Immature natural killer cell (primary cell): ENCODE data around the gene LSAMP. TPM values are rescaled to one million over a fixed set of nuclear protein-coding genes. Genes with fewer than 3 reads are reported as not detected.

Source experiments
- DNase-seq, 3 donors: peaks; one replicate each; pipeline ENCODE4 v3.0.0; 2022; ENCODE audit warnings: mixed read lengths in 1 of 3
- H3K27ac Mint-ChIP-seq, 6 donors: one replicate each; pipeline ENCODE4 v1.8.0; 2020; ENCODE audit warnings: mixed read lengths in 6 of 6, mild to moderate bottlenecking in 5 of 6, inconsistent platforms in 4 of 6, moderate library complexity in 3 of 6
- H3K27me3 Mint-ChIP-seq, 3 donors: one replicate each; pipeline ENCODE4 v1.8.0; 2020 to 2021; ENCODE audit warnings: low read depth in 3 of 3, mild to moderate bottlenecking in 3 of 3, mixed read lengths in 3 of 3, moderate library complexity in 3 of 3, inconsistent platforms in 1 of 3
- H3K36me3 Mint-ChIP-seq, 3 donors: one replicate each; pipeline ENCODE4 v1.8.0; 2020; ENCODE audit warnings: mixed read lengths in 3 of 3, inconsistent platforms in 2 of 3, mild to moderate bottlenecking in 2 of 3
- H3K4me1 Mint-ChIP-seq, 2 donors: one replicate each; pipeline ENCODE4 v1.8.0; 2020; ENCODE audit warnings: inconsistent platforms in 2 of 2, mild to moderate bottlenecking in 2 of 2, mixed read lengths in 2 of 2, moderate library complexity in 1 of 2
- H3K4me3 Mint-ChIP-seq, 5 donors: one replicate each; pipeline ENCODE4 v1.8.0; 2020; ENCODE audit warnings: mild to moderate bottlenecking in 5 of 5, mixed read lengths in 5 of 5, inconsistent platforms in 3 of 5, moderate library complexity in 3 of 5
- H3K9me3 Mint-ChIP-seq, 6 donors: one replicate each; pipeline ENCODE4 v1.8.0; 2020; ENCODE audit warnings: mild to moderate bottlenecking in 6 of 6, mixed read lengths in 6 of 6, inconsistent platforms in 4 of 6, moderate library complexity in 3 of 6
- polyA plus RNA-seq, 3 donors: library from polyadenylated mRNA; unstranded; fragments of 300-500 nt; fragmentation: Illumina TruSeq; gene quantifications; one replicate each; pipeline ENCODE4 v1.2.3, GENCODE V29; 2021

Gene LSAMP
- polyA plus RNA-seq, 3 donors from 2014 or later, result not detected

GRCh38 chr3:115927197-115927596 lies 518.1 kb downstream of the LSAMP start:
- no peak overlapping the region for H3K27ac Mint-ChIP-seq
- no peak overlapping the region for H3K4me3 Mint-ChIP-seq
- peaks cover 3 to 16% (median 7%) of the 10 kb centered on the region in 6 donors for H3K9me3 Mint-ChIP-seq
- H3K27me3 Mint-ChIP-seq, result peaks cover 0 to 3% (median 2%) of the 10 kb centered on the region in 3 donors
- H3K36me3 Mint-ChIP-seq, result peaks cover 0 to 3% (median 0%) of the 10 kb centered on the region in 3 donors
- H3K4me1 Mint-ChIP-seq, result no peaks in the 10 kb centered on the region
- no peak for DNase-seq

GRCh38 chr3:115922681-115923347 lies 522.5 kb downstream of the LSAMP start:
- peaks cover 4 to 20% (median 8%) of the 10 kb centered on the region in 6 donors for H3K9me3 Mint-ChIP-seq
- H3K4me1 Mint-ChIP-seq, result no peaks in the 10 kb centered on the region
- H3K4me3 Mint-ChIP-seq, result no peak overlapping the region
- H3K36me3 Mint-ChIP-seq, result peaks cover 0 to 3% (median 0%) of the 10 kb centered on the region in 3 donors
- H3K27me3 Mint-ChIP-seq, result peaks cover 0 to 3% (median 2%) of the 10 kb centered on the region in 3 donors
- no peak for DNase-seq
- no peak overlapping the region for H3K27ac Mint-ChIP-seq

GRCh38 chr3:115921711-115922110 lies 523.6 kb downstream of the LSAMP start:
- DNase-seq, result no peak
- Mint-ChIP-seq H3K27me3 (peaks cover 0 to 3% (median 2%) of the 10 kb centered on the region in 3 donors), H3K4me3 (no peak overlapping the region), H3K27ac (no peak overlapping the region), H3K36me3 (peaks cover 0 to 3% (median 0%) of the 10 kb centered on the region in 3 donors), H3K9me3 (peaks cover 4 to 20% (median 7%) of the 10 kb centered on the region in 6 donors), H3K4me1 (no peaks in the 10 kb centered on the region)

- Mint-ChIP-seq H3K4me1 (no peaks in the 10 kb centered on the region), H3K36me3 (no peaks in the 10 kb centered on the region), H3K27ac (no peak overlapping the region), H3K9me3 (peaks cover 2 to 20% (median 6%) of the 10 kb centered on the region in 6 donors), H3K4me3 (no peak overlapping the region), H3K27me3 (peaks cover 0 to 2% (median 0%) of the 10 kb centered on the region in 3 donors)
- no peak for DNase-seq
Observed at GRCh38 chr3:115918900-115919299, 526.4 kb downstream of the LSAMP start.

- Mint-ChIP-seq H3K4me1 (no peaks in the 10 kb centered on the region), H3K36me3 (no peaks in the 10 kb centered on the region), H3K27me3 (peaks cover 0 to 2% (median 0%) of the 10 kb centered on the region in 3 donors), H3K9me3 (peaks cover 2 to 12% (median 5%) of the 10 kb centered on the region in 6 donors), H3K4me3 (no peak overlapping the region), H3K27ac (no peak overlapping the region)
- DNase-seq, result no peak
Observed at GRCh38 chr3:115916866-115917265, 528.4 kb downstream of the LSAMP start.

- Mint-ChIP-seq H3K4me1 (no peaks in the 10 kb centered on the region), H3K9me3 (peaks cover 0 to 9% (median 5%) of the 10 kb centered on the region in 6 donors), H3K27me3 (peaks cover 0 to 2% (median 0%) of the 10 kb centered on the region in 3 donors), H3K4me3 (no peak overlapping the region), H3K27ac (no peak overlapping the region), H3K36me3 (no peaks in the 10 kb centered on the region)
- DNase-seq, result no peak
Observed at GRCh38 chr3:115915061-115915460, 530.2 kb downstream of the LSAMP start.

GRCh38 chr3:115913069-115913686 lies 532.1 kb downstream of the LSAMP start:
- H3K4me3 Mint-ChIP-seq, result no peak overlapping the region
- H3K9me3 Mint-ChIP-seq, result peaks cover 0 to 10% (median 3%) of the 10 kb centered on the region in 6 donors
- H3K36me3 Mint-ChIP-seq, result no peaks in the 10 kb centered on the region
- no peaks in the 10 kb centered on the region for H3K4me1 Mint-ChIP-seq
- H3K27ac Mint-ChIP-seq, result no peak overlapping the region
- H3K27me3 Mint-ChIP-seq, result peaks cover 0 to 2% (median 0%) of the 10 kb centered on the region in 3 donors
- DNase-seq, result no peak

- H3K4me1 Mint-ChIP-seq, result no peaks in the 10 kb centered on the region
- H3K4me3 Mint-ChIP-seq, result no peak overlapping the region
- no peak overlapping the region for H3K27ac Mint-ChIP-seq
- peaks cover 0 to 2% (median 0%) of the 10 kb centered on the region in 3 donors for H3K27me3 Mint-ChIP-seq
- peaks cover 0 to 10% (median 3%) of the 10 kb centered on the region in 6 donors for H3K9me3 Mint-ChIP-seq
- no peak for DNase-seq
- no peaks in the 10 kb centered on the region for H3K36me3 Mint-ChIP-seq
Observed at GRCh38 chr3:115912372-115912771, 532.9 kb downstream of the LSAMP start.

- Mint-ChIP-seq H3K4me3 (no peak overlapping the region), H3K4me1 (no peaks in the 10 kb centered on the region), H3K27ac (no peak overlapping the region), H3K27me3 (peaks cover 0 to 1% (median 0%) of the 10 kb centered on the region in 3 donors), H3K36me3 (no peaks in the 10 kb centered on the region), H3K9me3 (peaks cover 0 to 4% (median 2%) of the 10 kb centered on the region in 6 donors)
- no peak for DNase-seq
Observed at GRCh38 chr3:115905871-115906270, 539.4 kb downstream of the LSAMP start.

- Mint-ChIP-seq H3K4me1 (no peaks in the 10 kb centered on the region), H3K9me3 (peaks cover 0 to 6% (median 0%) of the 10 kb centered on the region in 6 donors), H3K27ac (no peak overlapping the region), H3K27me3 (peaks cover 0 to 1% (median 0%) of the 10 kb centered on the region in 3 donors), H3K36me3 (no peaks in the 10 kb centered on the region), H3K4me3 (no peak overlapping the region)
- no peak for DNase-seq
Observed at GRCh38 chr3:115903843-115904242, 541.4 kb downstream of the LSAMP start.

- Mint-ChIP-seq H3K9me3 (peaks cover 0 to 5% (median 1%) of the 10 kb centered on the region in 6 donors), H3K27me3 (peaks cover 0 to 1% (median 0%) of the 10 kb centered on the region in 3 donors), H3K27ac (no peak overlapping the region), H3K36me3 (no peaks in the 10 kb centered on the region), H3K4me1 (no peaks in the 10 kb centered on the region), H3K4me3 (no peak overlapping the region)
- DNase-seq, result no peak
Observed at GRCh38 chr3:115901008-115901407, 544.3 kb downstream of the LSAMP start.

GRCh38 chr3:115899535-115899934 lies 545.8 kb downstream of the LSAMP start:
- DNase-seq, result no peak
- Mint-ChIP-seq H3K36me3 (no peaks in the 10 kb centered on the region), H3K4me3 (no peak overlapping the region), H3K27ac (no peak overlapping the region), H3K9me3 (peaks cover 0 to 5% (median under 1%) of the 10 kb centered on the region in 6 donors), H3K27me3 (peaks cover 0 to 2% (median 0%) of the 10 kb centered on the region in 3 donors), H3K4me1 (no peaks in the 10 kb centered on the region)

GRCh38 chr3:115898656-115899410 lies 546.5 kb downstream of the LSAMP start:
- DNase-seq, result no peak
- no peak overlapping the region for H3K4me3 Mint-ChIP-seq
- H3K4me1 Mint-ChIP-seq, result no peaks in the 10 kb centered on the region
- peaks cover 0 to 2% (median 0%) of the 10 kb centered on the region in 3 donors for H3K27me3 Mint-ChIP-seq
- H3K9me3 Mint-ChIP-seq, result peaks cover 0 to 5% (median 2%) of the 10 kb centered on the region in 6 donors
- no peaks in the 10 kb centered on the region for H3K36me3 Mint-ChIP-seq
- no peak overlapping the region for H3K27ac Mint-ChIP-seq
